Psoas muscle (tissue), 8 donors: ENCODE measurements around the gene HCK. TPM values are rescaled to one million over a fixed set of nuclear protein-coding genes. Genes with fewer than 3 reads are reported as not detected.

ENCODE experiments used
- ATAC-seq, 4 donors: fragments of 200-7000 bp; cut with Tn5 transposase; one replicate each; pipeline ENCODE4 v1.9.1; 2020; ENCODE audit warnings: moderate library complexity in 3 of 4, mild to moderate bottlenecking in 2 of 4
- DNase-seq, 2 donors: peaks; one replicate each; pipeline ENCODE4 v3.0.0-alpha.2; 2020
- H3K27ac ChIP-seq: fragments of 200-600 bp; one replicate; pipeline ENCODE4 v1.8.0; 2022
- H3K27me3 ChIP-seq, 3 donors: fragments of 200-600 bp in 1 of 3; one replicate each; pipeline versions ENCODE4 v1.6.1 to v1.8.0; 2013 to 2022; ENCODE audit warnings: low read length in 2 of 3, mild to moderate bottlenecking in 2 of 3, moderate library complexity in 1 of 3; ENCODE audit not compliant: insufficient read depth in 3 of 3
- H3K36me3 ChIP-seq, 2 donors: fragments of 200-600 bp in 1 of 2; one replicate each; pipeline versions ENCODE4 v1.6.1 to v1.8.0; 2013 to 2022; ENCODE audit warnings: low read depth in 1 of 2, mild to moderate bottlenecking in 1 of 2, moderate library complexity in 1 of 2; ENCODE audit not compliant: insufficient read depth in 1 of 2
- H3K4me1 ChIP-seq: fragments of 200-600 bp; one replicate; pipeline ENCODE4 v1.8.0; 2022
- H3K4me3 ChIP-seq: fragments of 200-600 bp; one replicate; pipeline ENCODE4 v1.8.0; 2022; ENCODE audit warnings: mild to moderate bottlenecking
- H3K9me3 ChIP-seq: fragments of 200-600 bp; one replicate; pipeline ENCODE4 v1.8.0; 2022
- CTCF ChIP-seq: fragments of 200-600 bp; IDR thresholded peaks from one replicate; pipeline ENCODE4 v1.8.0; 2022; ENCODE audit warnings: antibody characterized with exemption
- WGBS, 3 donors: extraction: QIAGEN DNeasy Blood & Tissue Kit; methylation state at CpG; one replicate each; pipeline versions ENCODE4 v1.1.6 to v1.1.7; 2013; 5-methylcytosine and 5-hydroxymethylcytosine counted together
- intact Hi-C, 2 donors: fragments of 100-400 bp; cut with DNase I; formaldehyde crosslinking; loops; one replicate each; pipeline versions ENCODE4 v1.11.0 to v1.14.2; 2022
- polyA plus RNA-seq, 3 donors: library from polyadenylated mRNA; stranded (reverse); fragments of 200-250 nt; gene quantifications; one replicate each; pipeline ENCODE4 v1.2.3, GENCODE V29; 2013
- total RNA-seq, 4 donors: library from RNA; stranded (reverse); fragmentation: NEBNext Ultra II Directional in 2 of 4; extraction: Animal tissue kit (Norgen Biotek cat#: 25700) in 2 of 4; gene quantifications; one replicate each; pipeline versions ENCODE4 v1.2.1 to v1.2.4, GENCODE V29; 2021 to 2023
- donor health status: healthy with polysubstance abuse.
- donor health status: DM: no; HTN: no; CAD: no; lungs with moderate emphysema.
- donor health status: Bipolar disorder and iron deficiency.
- donor health status: healthy.
- donor health status: DM: yes; HTN: yes; CAD: no.
- donor health status: DM: no; HTN: no; CAD: no.
- donor health status: DM: no; HTN: no; CAD: no.
- donor health status: DM: yes; HTN: yes; CAD: no.

Gene HCK
- total and polyA plus RNA-seq, 7 donors: 0.79 to 5.5 (median 1.9) TPM

GRCh38 chr20:32141465-32141980 lies 89.5 kb downstream of the HCK start:
- Histone ChIP-seq H3K9me3 (no peaks in the 10 kb centered on the region), H3K27ac (no peak overlapping the region), H3K4me3 (no peak overlapping the region), H3K4me1 (no peaks in the 10 kb centered on the region), H3K36me3 (peaks cover 7 to 99% of the 10 kb centered on the region in 2 donors), H3K27me3 (no peaks in the 10 kb centered on the region)
- intact Hi-C loops: no loop called here
- TF ChIP-seq CTCF: no peak
- no peak for DNase-seq
- ATAC-seq: no peak
- 92 to 95% (median 93%) methylated on average over 21 of the region's 21 CpGs for WGBS, 3 donors

- 84 to 90% (median 90%) methylated on average over 5 of the region's 5 CpGs for WGBS, 3 donors
- no peak for TF ChIP-seq CTCF
- no peak overlapping the region for H3K4me3 ChIP-seq
These were observed 90.0 kb downstream of the HCK start for GRCh38 chr20:32142088-32142487.

GRCh38 chr20:32142991-32143390 lies 90.9 kb downstream of the HCK start:
- TF ChIP-seq CTCF: no peak
- 89 to 96% (median 93%) methylated on average over 13 to 15 of the region's 15 CpGs for WGBS, 3 donors
- H3K27ac ChIP-seq: no peak overlapping the region
- peaks cover 7 to 99% of the 10 kb centered on the region in 2 donors for H3K36me3 ChIP-seq
- H3K4me1 ChIP-seq: no peaks in the 10 kb centered on the region
- no peak overlapping the region for H3K4me3 ChIP-seq
- no peaks in the 10 kb centered on the region for H3K9me3 ChIP-seq
- DNase-seq (no peak), ATAC-seq (no peak)
- H3K27me3 ChIP-seq: no peaks in the 10 kb centered on the region
- intact Hi-C loops: no loop called here

More at GRCh38 chr20:32142088-32142487, 90.0 kb downstream of the HCK start:
- ATAC-seq (no peak), DNase-seq (no peak)
- Histone ChIP-seq H3K27me3 (no peaks in the 10 kb centered on the region), H3K36me3 (peaks cover 7 to 99% of the 10 kb centered on the region in 2 donors), H3K27ac (no peak overlapping the region), H3K4me1 (no peaks in the 10 kb centered on the region), H3K9me3 (no peaks in the 10 kb centered on the region)
- intact Hi-C loops: no loop called here

- H3K4me3 ChIP-seq: no peak overlapping the region
- ATAC-seq (no peak), DNase-seq (no peak)
- no peaks in the 10 kb centered on the region for H3K9me3 ChIP-seq
- H3K4me1 ChIP-seq: no peaks in the 10 kb centered on the region
- H3K36me3 ChIP-seq: peaks cover 0 to 97% of the 10 kb centered on the region in 2 donors
- no peak overlapping the region for H3K27ac ChIP-seq
- 91 to 95% (median 93%) methylated on average over 8 of the region's 8 CpGs for WGBS, 3 donors
- no peaks in the 10 kb centered on the region for H3K27me3 ChIP-seq
- no peak for TF ChIP-seq CTCF
- intact Hi-C loops: no loop called here
These were observed 93.0 kb downstream of the HCK start for GRCh38 chr20:32144898-32145662.
